ENCODE measurements around the gene XRCC1. TPM values are rescaled to one million over a fixed set of nuclear protein-coding genes. Genes with fewer than 3 reads are reported as not detected.

The XRCC1 gene
- total and polyA plus RNA-seq, 11 donors, result 11.2 to 21.3 (median 16.6) TPM

GRCh38 chr19:43572171-43572588 lies 3.1 kb downstream of the XRCC1 start:
- Histone ChIP-seq H3K27me3 (no peaks in the 10 kb centered on the region), H3K4me1 (peaks cover 6 to 22% (median 13%) of the 10 kb centered on the region in 12 donors), H3K27ac (no peak overlapping the region), H3K9me3 (no peaks in the 10 kb centered on the region), H3K4me3 (no peak overlapping the region), H3K36me3 (peaks cover 0 to 26% (median 14%) of the 10 kb centered on the region in 9 donors)
- ATAC-seq, result no peak
- intact Hi-C loops (cut with DNase I), result no loop called here
- 83 to 87% (median 86%) methylated on average over 3 of the region's 3 CpGs for WGBS, 4 donors
- TF ChIP-seq CTCF (IDR thresholded peaks at IDR 0.05), result no peak
- no peak for DNase-seq

GRCh38 chr19:43570174-43570791 lies 5.0 kb downstream of the XRCC1 start:
- ATAC-seq (no peak), DNase-seq (no peak)
- WGBS, 4 donors, result 73 to 95% (median 92%) methylated on average over 5 of the region's 5 CpGs
- no peak overlapping the region for H3K27ac ChIP-seq
- peaks cover 6 to 17% (median 11%) of the 10 kb centered on the region in 12 donors for H3K4me1 ChIP-seq
- no peak overlapping the region for H3K4me3 ChIP-seq
- TF ChIP-seq CTCF (IDR thresholded peaks at IDR 0.05) (no peak), POLR2A (IDR thresholded peaks at IDR 0.05) (no peak)
- H3K9me3 ChIP-seq, result no peaks in the 10 kb centered on the region
- intact Hi-C loops (cut with DNase I), result no loop called here
- H3K27me3 ChIP-seq, result no peaks in the 10 kb centered on the region
- peaks cover 0 to 30% (median 14%) of the 10 kb centered on the region in 9 donors for H3K36me3 ChIP-seq

GRCh38 chr19:43569657-43570056 lies 5.7 kb downstream of the XRCC1 start:
- Histone ChIP-seq H3K9me3 (no peaks in the 10 kb centered on the region), H3K36me3 (peaks cover 0 to 30% (median 14%) of the 10 kb centered on the region in 9 donors), H3K4me1 (peaks cover 4 to 11% (median 8%) of the 10 kb centered on the region in 12 donors), H3K4me3 (no peak overlapping the region), H3K27me3 (no peaks in the 10 kb centered on the region), H3K27ac (no peak overlapping the region)
- no peak for ATAC-seq
- no peak for TF ChIP-seq POLR2A (IDR thresholded peaks at IDR 0.05)
- no peak for TF ChIP-seq CTCF (IDR thresholded peaks at IDR 0.05)
- intact Hi-C loops (cut with DNase I), result no loop called here
- 92 to 94% (median 93%) methylated on average over 5 of the region's 5 CpGs for WGBS, 4 donors
- no peak for DNase-seq

- intact Hi-C loops (cut with DNase I), result loop anchor here in 1 of 10 donors (5.0 kb wide), 1 partner anchor 88 kb away; no protein-coding TSS in a partner anchor
- no peak for TF ChIP-seq CTCF (IDR thresholded peaks at IDR 0.05)
- TF ChIP-seq POLR2A (IDR thresholded peaks at IDR 0.05), result no peak
- Histone ChIP-seq H3K27ac (no peak overlapping the region), H3K36me3 (peaks cover 0 to 18% (median 13%) of the 10 kb centered on the region in 9 donors), H3K4me1 (peaks cover 0 to 30% (median 11%) of the 10 kb centered on the region in 12 donors), H3K4me3 (no peak overlapping the region), H3K9me3 (no peaks in the 10 kb centered on the region), H3K27me3 (no peaks in the 10 kb centered on the region)
- DNase-seq (no peak), ATAC-seq (no peak)
- 71 to 78% (median 75%) methylated on average over 9 of the region's 9 CpGs for WGBS, 4 donors
Measured at GRCh38 chr19:43564800-43565199, 10.5 kb downstream of the XRCC1 start.

Measured in heart left ventricle (tissue), 16 donors.